K562 (cell line): ENCODE measurements around the gene SLC29A2. TPM values are rescaled to one million over a fixed set of nuclear protein-coding genes. Genes with fewer than 3 reads are reported as not detected.

Experiments
- BACH1 ChIP-seq: fragments of 200-800 bp; sonication (Bioruptor generic); IDR thresholded peaks from 2 replicates; pipeline ENCODE4 v1.6.1; 2016; ENCODE audit warnings: missing genetic modification characterization, missing compliant biosample characterization
- ESRRA ChIP-seq: fragments of 450-650 bp; IDR thresholded peaks from 2 replicates; pipeline ENCODE4 v1.6.1; 2014; ENCODE audit warnings: low read depth, mild to moderate bottlenecking, moderate library complexity, borderline replicate concordance
- HNRNPLL ChIP-seq: fragments of 200-400 bp; formaldehyde crosslinking; IDR thresholded peaks from 2 replicates; pipeline ENCODE4 v1.6.1; 2017; ENCODE audit warnings: low read length, low read depth, mild to moderate bottlenecking; ENCODE audit not compliant: poor library complexity, severe bottlenecking
- ILK ChIP-seq: fragments of 450-650 bp; IDR thresholded peaks from 2 replicates; pipeline ENCODE4 v1.6.1; 2016; ENCODE audit warnings: missing genetic modification characterization, low read depth, mild to moderate bottlenecking, missing compliant biosample characterization, moderate library complexity, borderline replicate concordance
- L3MBTL2 ChIP-seq: fragments of 450-650 bp; IDR thresholded peaks from 2 replicates; pipeline ENCODE4 v1.6.1; 2016; ENCODE audit warnings: mild to moderate bottlenecking, moderate library complexity
- MAZ ChIP-seq, 2 experiments: fragments of 450-650 bp in 1 of 2; sonication (generic) in 1 of 2; formaldehyde crosslinking; IDR thresholded peaks in 1 of 2; conservative IDR thresholded peaks in 1 of 2; 2 replicates each; pipeline versions ENCODE4 v1.4.0 to v1.5.0; 2020; ENCODE audit warnings: mild to moderate bottlenecking in 1 of 2, missing genetic modification reagents in 1 of 2
- NR2C2 ChIP-seq, 2 experiments: fragments of 200-800 bp in 1 of 2; sonication (Bioruptor generic) in 1 of 2; sonication (generic) in 1 of 2; formaldehyde crosslinking in 1 of 2; IDR thresholded peaks; 2 replicates each; pipeline versions ENCODE4 v1.6.1 to v1.8.0; 2016 to 2022; ENCODE audit warnings: mild to moderate bottlenecking in 1 of 2, missing compliant biosample characterization in 1 of 2, missing genetic modification characterization in 1 of 2, missing genetic modification reagents in 1 of 2
- SAFB2 ChIP-seq: fragments of 200-400 bp; formaldehyde crosslinking; IDR thresholded peaks from 2 replicates; pipeline ENCODE4 v1.6.1; 2018; ENCODE audit warnings: borderline replicate concordance, low read length, low read depth, moderate library complexity; ENCODE audit not compliant: severe bottlenecking
- SETDB1 ChIP-seq: IDR thresholded peaks from one replicate; pipeline ENCODE4 v1.6.1; 2012; ENCODE audit warnings: low read length, control low read depth, inconsistent platforms
- TAF9B ChIP-seq: fragments of 450-650 bp; IDR thresholded peaks from 2 replicates; pipeline ENCODE4 v1.6.1; 2018; ENCODE audit warnings: mild to moderate bottlenecking; ENCODE audit not compliant: partially characterized antibody
- ZNF24 ChIP-seq: fragments of 450-650 bp; IDR thresholded peaks from 2 replicates; pipeline ENCODE4 v1.6.1; 2016
- ZNF444 ChIP-seq: fragments of 250-450 bp; sonication (Bioruptor Pico); IDR thresholded peaks from 2 replicates; pipeline ENCODE4 v1.4.0; 2020; ENCODE audit warnings: mild to moderate bottlenecking, moderate library complexity
- polyA plus RNA-seq, 8 experiments: library from polyadenylated mRNA; depleted of rRNA in 4 of 8; stranded (reverse) in 5 of 8; unstranded in 3 of 8; fragments of >200 nt; fragmentation: Nextera tagmentation in 2 of 8; fragmentation: Illumina TruSeq in 1 of 8; extraction: Ambion mirVana in 2 of 8; extraction: Trizol in 1 of 8; gene quantifications; 2 replicates each; pipeline versions ENCODE4 v1.2.1 to v1.2.3, GENCODE V29; 2011 to 2014; ENCODE audit warnings: inconsistent platforms in 1 of 8, missing spikeins in 1 of 8
- total RNA-seq, 7 experiments: library from RNA; depleted of rRNA in 6 of 7; stranded (reverse); fragments of >200 nt in 6 of 7; fragmentation: Illumina TruSeq in 2 of 7; extraction: Trizol in 2 of 7; gene quantifications; 2 replicates each; pipeline versions ENCODE4 v1.2.1 to v1.2.3, GENCODE V29; 2011 to 2021; ENCODE audit warnings: low replicate concordance in 1 of 7
- TF ChIP-seq, protein P1 (sequence below): sonication (generic); formaldehyde crosslinking; IDR thresholded peaks from 2 replicates; pipeline ENCODE4 v1.8.0; 2023; ENCODE audit warnings: missing genetic modification reagents, mild to moderate bottlenecking, borderline replicate concordance
- TF ChIP-seq, protein P2 (sequence below): sonication (generic); formaldehyde crosslinking; IDR thresholded peaks from 2 replicates; pipeline ENCODE4 v1.8.0; 2022; ENCODE audit warnings: missing genetic modification reagents, mild to moderate bottlenecking, borderline replicate concordance
- TF ChIP-seq, protein P3 (sequence below): fragments of 450-650 bp; formaldehyde crosslinking; conservative IDR thresholded peaks from 2 replicates; pipeline ENCODE4 v1.4.0; 2022; ENCODE audit warnings: mild to moderate bottlenecking, missing genetic modification characterization

Gene SLC29A2
- total and polyA plus RNA-seq, 9 of the 15 experiments (the other 6 are each of a cell fraction or from before 2014, with no cell fraction given), result 2.4 to 48.6 (median 14.2) TPM

DNA sequence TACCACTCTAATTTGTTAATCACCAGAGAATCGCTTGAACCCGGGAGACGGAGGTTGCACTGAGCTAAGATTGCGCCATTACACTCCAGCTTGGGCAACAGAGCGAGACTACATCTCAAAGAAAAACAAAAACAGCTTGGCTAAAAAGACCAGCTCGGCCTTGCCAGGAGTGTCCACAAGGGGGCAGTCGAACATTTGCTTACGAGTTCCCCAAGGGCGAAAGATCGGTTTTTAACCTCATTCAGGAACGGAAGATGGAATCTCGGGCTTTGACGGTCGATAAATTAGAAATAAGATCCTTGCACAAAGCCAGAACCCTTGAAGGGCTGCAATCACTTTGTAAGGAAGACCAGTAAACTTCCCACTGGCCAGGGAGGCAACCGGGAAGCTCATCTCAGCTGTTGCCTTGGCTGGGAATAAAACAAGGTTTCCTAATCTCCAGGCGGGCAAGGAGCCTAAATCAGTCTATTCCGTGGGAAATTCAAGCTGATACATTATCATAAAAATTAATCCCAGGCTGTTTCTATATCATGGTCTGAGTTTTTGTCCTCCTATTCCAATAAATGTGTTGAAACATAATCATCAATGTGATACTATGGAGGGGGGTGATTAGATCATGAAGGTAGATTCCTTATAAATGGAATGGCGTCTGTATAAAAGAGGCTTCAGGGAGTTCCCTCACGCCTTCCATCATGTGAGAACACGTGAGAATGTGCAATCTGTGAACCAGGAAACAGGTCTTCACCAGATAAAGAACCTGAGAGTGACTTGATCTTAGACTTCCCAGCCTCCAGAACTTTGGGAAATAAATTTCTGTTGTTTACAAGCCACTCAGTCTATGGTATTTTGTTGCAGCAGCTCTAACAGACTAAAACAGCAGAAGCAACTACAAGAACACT lies 14.9 kb upstream of the SLC29A2 start (continued):
- TF ChIP-seq, protein P1, sequence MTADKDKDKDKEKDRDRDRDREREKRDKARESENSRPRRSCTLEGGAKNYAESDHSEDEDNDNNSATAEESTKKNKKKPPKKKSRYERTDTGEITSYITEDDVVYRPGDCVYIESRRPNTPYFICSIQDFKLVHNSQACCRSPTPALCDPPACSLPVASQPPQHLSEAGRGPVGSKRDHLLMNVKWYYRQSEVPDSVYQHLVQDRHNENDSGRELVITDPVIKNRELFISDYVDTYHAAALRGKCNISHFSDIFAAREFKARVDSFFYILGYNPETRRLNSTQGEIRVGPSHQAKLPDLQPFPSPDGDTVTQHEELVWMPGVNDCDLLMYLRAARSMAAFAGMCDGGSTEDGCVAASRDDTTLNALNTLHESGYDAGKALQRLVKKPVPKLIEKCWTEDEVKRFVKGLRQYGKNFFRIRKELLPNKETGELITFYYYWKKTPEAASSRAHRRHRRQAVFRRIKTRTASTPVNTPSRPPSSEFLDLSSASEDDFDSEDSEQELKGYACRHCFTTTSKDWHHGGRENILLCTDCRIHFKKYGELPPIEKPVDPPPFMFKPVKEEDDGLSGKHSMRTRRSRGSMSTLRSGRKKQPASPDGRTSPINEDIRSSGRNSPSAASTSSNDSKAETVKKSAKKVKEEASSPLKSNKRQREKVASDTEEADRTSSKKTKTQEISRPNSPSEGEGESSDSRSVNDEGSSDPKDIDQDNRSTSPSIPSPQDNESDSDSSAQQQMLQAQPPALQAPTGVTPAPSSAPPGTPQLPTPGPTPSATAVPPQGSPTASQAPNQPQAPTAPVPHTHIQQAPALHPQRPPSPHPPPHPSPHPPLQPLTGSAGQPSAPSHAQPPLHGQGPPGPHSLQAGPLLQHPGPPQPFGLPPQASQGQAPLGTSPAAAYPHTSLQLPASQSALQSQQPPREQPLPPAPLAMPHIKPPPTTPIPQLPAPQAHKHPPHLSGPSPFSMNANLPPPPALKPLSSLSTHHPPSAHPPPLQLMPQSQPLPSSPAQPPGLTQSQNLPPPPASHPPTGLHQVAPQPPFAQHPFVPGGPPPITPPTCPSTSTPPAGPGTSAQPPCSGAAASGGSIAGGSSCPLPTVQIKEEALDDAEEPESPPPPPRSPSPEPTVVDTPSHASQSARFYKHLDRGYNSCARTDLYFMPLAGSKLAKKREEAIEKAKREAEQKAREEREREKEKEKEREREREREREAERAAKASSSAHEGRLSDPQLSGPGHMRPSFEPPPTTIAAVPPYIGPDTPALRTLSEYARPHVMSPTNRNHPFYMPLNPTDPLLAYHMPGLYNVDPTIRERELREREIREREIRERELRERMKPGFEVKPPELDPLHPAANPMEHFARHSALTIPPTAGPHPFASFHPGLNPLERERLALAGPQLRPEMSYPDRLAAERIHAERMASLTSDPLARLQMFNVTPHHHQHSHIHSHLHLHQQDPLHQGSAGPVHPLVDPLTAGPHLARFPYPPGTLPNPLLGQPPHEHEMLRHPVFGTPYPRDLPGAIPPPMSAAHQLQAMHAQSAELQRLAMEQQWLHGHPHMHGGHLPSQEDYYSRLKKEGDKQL (CRISPR knock-in tag), result no peak
- TF ChIP-seq, protein P2, sequence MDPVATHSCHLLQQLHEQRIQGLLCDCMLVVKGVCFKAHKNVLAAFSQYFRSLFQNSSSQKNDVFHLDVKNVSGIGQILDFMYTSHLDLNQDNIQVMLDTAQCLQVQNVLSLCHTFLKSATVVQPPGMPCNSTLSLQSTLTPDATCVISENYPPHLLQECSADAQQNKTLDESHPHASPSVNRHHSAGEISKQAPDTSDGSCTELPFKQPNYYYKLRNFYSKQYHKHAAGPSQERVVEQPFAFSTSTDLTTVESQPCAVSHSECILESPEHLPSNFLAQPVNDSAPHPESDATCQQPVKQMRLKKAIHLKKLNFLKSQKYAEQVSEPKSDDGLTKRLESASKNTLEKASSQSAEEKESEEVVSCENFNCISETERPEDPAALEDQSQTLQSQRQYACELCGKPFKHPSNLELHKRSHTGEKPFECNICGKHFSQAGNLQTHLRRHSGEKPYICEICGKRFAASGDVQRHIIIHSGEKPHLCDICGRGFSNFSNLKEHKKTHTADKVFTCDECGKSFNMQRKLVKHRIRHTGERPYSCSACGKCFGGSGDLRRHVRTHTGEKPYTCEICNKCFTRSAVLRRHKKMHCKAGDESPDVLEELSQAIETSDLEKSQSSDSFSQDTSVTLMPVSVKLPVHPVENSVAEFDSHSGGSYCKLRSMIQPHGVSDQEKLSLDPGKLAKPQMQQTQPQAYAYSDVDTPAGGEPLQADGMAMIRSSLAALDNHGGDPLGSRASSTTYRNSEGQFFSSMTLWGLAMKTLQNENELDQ, result no peak
- no peak for TF ChIP-seq ILK (tag)
- TF ChIP-seq SETDB1, result no peak
- TF ChIP-seq ESRRA, result peak; percentile 49; the same call in 1 of the 2 replicates
- TF ChIP-seq ZNF444, result no peak
- TF ChIP-seq, protein P3, sequence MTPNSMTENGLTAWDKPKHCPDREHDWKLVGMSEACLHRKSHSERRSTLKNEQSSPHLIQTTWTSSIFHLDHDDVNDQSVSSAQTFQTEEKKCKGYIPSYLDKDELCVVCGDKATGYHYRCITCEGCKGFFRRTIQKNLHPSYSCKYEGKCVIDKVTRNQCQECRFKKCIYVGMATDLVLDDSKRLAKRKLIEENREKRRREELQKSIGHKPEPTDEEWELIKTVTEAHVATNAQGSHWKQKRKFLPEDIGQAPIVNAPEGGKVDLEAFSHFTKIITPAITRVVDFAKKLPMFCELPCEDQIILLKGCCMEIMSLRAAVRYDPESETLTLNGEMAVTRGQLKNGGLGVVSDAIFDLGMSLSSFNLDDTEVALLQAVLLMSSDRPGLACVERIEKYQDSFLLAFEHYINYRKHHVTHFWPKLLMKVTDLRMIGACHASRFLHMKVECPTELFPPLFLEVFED (CRISPR knock-in tag), result no peak
- TF ChIP-seq L3MBTL2, result no peak
- TF ChIP-seq SAFB2, result no peak
- no peak for TF ChIP-seq MAZ (CRISPR knock-in tag; conservative IDR thresholded peaks at IDR 0.05 in 1 of 2, IDR thresholded peaks at IDR 0.05 in 1 of 2)
- no peak for TF ChIP-seq TAF9B
- no peak for TF ChIP-seq BACH1 (tag)
- TF ChIP-seq ZNF24, result no peak
- no peak for TF ChIP-seq NR2C2 (CRISPR knock-in tag; IDR thresholded peaks at IDR 0.05)
- no peak for TF ChIP-seq NR2C2 (tag; IDR thresholded peaks at IDR 0.05)
- TF ChIP-seq HNRNPLL, result no peak
